HepG2 (cell line): Measurements from ENCODE around the gene GCN1. TPM values are rescaled to one million over a fixed set of nuclear protein-coding genes. Genes with fewer than 3 reads are reported as not detected.

Experiments used
- ATAD3A ChIP-seq: sonication (generic); formaldehyde crosslinking; IDR thresholded peaks from 2 replicates; pipeline ENCODE4 v1.4.0; 2020; ENCODE audit warnings: missing genetic modification reagents
- CEBPB ChIP-seq: IDR thresholded peaks from 2 replicates; pipeline ENCODE4 v1.6.1; 2011; ENCODE audit warnings: low read depth, low read length, improper control_type of control experiment, borderline replicate concordance
- HDAC2 ChIP-seq: sonication (generic); formaldehyde crosslinking; IDR thresholded peaks from 2 replicates; pipeline ENCODE4 v1.4.0; 2020; ENCODE audit warnings: missing genetic modification reagents
- HHEX ChIP-seq: IDR thresholded peaks from 2 replicates; pipeline ENCODE4 v1.6.1; 2016; ENCODE audit warnings: control low read depth
- JUN ChIP-seq: sonication (generic); formaldehyde crosslinking; IDR thresholded peaks from 2 replicates; pipeline ENCODE4 v1.4.0; 2020; ENCODE audit warnings: mild to moderate bottlenecking, missing genetic modification reagents
- PRPF4 ChIP-seq: fragments of 200-400 bp; formaldehyde crosslinking; IDR thresholded peaks from 2 replicates; pipeline ENCODE4 v1.6.1; 2016; ENCODE audit warnings: low read length, low read depth; ENCODE audit not compliant: poor library complexity, severe bottlenecking
- RAD51 ChIP-seq: fragments of 450-650 bp; IDR thresholded peaks from 2 replicates; pipeline ENCODE4 v1.6.1; 2016; ENCODE audit warnings: borderline replicate concordance
- SNRNP70 ChIP-seq: fragments of 200-400 bp; formaldehyde crosslinking; IDR thresholded peaks from 2 replicates; pipeline ENCODE4 v1.6.1; 2017; ENCODE audit warnings: mild to moderate bottlenecking, low read depth, low read length, moderate library complexity
- ZFP37 ChIP-seq: sonication (generic); formaldehyde crosslinking; IDR thresholded peaks from 2 replicates; pipeline ENCODE4 v1.4.0; 2020; ENCODE audit warnings: missing genetic modification reagents, borderline replicate concordance
- ZNF615 ChIP-seq: sonication (generic); formaldehyde crosslinking; IDR thresholded peaks from 2 replicates; pipeline ENCODE4 v1.5.0; 2020; ENCODE audit warnings: mild to moderate bottlenecking, missing genetic modification reagents, borderline replicate concordance
- polyA plus RNA-seq, 8 experiments: library from polyadenylated mRNA; depleted of rRNA in 3 of 8; stranded (reverse) in 7 of 8; unstranded in 1 of 8; fragments of >200 nt; fragmentation: Illumina TruSeq in 4 of 8; extraction: Trizol in 4 of 8; gene quantifications; 2 replicates each; pipeline versions ENCODE4 v1.2.1 to v1.2.3, GENCODE V29; 2011 to 2016; ENCODE audit warnings: low read depth in 4 of 8, missing spikeins in 1 of 8, mixed read lengths in 1 of 8; ENCODE audit not compliant: insufficient read depth in 1 of 8
- total RNA-seq, 5 experiments: library from RNA; depleted of rRNA; stranded (reverse); fragments of >200 nt; fragmentation: Illumina TruSeq; extraction: Trizol; gene quantifications; 2 replicates each; pipeline ENCODE4 v1.2.3, GENCODE V29; 2016; ENCODE audit warnings: low read depth in 1 of 5
- TF ChIP-seq, protein P1 (sequence below): sonication (generic); formaldehyde crosslinking; IDR thresholded peaks from 2 replicates; pipeline ENCODE4 v1.4.0; 2020; ENCODE audit warnings: mild to moderate bottlenecking, missing genetic modification reagents, borderline replicate concordance
- TF ChIP-seq, protein P2 (sequence below): sonication (generic); formaldehyde crosslinking; IDR thresholded peaks from one replicate; pipeline ENCODE4 v1.5.1; 2020; ENCODE audit warnings: mild to moderate bottlenecking, missing genetic modification reagents; ENCODE audit errors: not compliant biosample characterization

Gene GCN1
- total and polyA plus RNA-seq, 2 of the 13 experiments (the other 11 are each of a cell fraction or from before 2014, with no cell fraction given) = 58.2 to 83.0 TPM

DNA sequence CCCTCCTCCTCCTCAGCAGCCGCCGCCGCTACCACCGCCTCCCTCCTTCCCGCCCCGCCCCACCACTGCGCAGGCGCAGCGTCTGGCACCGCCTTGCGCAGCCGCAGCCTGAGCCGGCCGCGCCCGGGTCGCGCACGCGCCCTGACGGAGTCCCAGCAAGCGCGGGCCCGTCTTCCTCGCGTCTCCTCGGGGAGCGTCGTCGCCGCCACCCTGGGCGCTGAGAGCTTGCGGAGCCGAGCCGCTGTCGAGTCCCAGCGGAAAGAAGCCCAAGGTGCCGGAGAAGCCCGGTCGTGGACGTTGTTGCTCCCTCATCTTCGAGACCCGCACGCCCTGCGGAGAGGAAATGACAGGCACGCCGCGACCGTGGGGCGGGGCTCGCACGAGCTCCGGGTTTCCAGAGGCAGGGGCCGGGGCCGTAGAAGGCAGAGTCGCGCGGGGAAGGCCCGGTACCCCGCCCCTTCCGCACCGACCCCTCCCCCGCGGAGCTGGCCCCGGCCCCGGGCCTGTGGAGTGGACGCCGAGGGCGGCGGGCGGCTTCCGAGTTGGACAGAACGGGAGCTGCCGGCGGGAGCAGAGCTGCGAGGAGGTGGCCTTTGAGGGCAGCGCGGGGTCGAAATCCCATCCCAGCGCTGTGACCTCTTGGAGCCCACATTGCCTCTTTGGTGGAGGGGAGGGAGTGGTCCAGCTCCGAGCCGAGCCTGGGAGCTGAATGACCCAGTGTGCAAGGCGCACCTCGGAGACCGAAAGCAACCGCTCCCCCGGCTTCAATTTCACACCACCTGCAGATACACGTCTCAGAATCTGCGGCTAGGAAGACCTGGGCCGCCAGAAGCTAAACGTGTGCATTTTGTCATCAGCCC lies 77.5 kb downstream of the GCN1 start (continued):
- TF ChIP-seq, protein P1, sequence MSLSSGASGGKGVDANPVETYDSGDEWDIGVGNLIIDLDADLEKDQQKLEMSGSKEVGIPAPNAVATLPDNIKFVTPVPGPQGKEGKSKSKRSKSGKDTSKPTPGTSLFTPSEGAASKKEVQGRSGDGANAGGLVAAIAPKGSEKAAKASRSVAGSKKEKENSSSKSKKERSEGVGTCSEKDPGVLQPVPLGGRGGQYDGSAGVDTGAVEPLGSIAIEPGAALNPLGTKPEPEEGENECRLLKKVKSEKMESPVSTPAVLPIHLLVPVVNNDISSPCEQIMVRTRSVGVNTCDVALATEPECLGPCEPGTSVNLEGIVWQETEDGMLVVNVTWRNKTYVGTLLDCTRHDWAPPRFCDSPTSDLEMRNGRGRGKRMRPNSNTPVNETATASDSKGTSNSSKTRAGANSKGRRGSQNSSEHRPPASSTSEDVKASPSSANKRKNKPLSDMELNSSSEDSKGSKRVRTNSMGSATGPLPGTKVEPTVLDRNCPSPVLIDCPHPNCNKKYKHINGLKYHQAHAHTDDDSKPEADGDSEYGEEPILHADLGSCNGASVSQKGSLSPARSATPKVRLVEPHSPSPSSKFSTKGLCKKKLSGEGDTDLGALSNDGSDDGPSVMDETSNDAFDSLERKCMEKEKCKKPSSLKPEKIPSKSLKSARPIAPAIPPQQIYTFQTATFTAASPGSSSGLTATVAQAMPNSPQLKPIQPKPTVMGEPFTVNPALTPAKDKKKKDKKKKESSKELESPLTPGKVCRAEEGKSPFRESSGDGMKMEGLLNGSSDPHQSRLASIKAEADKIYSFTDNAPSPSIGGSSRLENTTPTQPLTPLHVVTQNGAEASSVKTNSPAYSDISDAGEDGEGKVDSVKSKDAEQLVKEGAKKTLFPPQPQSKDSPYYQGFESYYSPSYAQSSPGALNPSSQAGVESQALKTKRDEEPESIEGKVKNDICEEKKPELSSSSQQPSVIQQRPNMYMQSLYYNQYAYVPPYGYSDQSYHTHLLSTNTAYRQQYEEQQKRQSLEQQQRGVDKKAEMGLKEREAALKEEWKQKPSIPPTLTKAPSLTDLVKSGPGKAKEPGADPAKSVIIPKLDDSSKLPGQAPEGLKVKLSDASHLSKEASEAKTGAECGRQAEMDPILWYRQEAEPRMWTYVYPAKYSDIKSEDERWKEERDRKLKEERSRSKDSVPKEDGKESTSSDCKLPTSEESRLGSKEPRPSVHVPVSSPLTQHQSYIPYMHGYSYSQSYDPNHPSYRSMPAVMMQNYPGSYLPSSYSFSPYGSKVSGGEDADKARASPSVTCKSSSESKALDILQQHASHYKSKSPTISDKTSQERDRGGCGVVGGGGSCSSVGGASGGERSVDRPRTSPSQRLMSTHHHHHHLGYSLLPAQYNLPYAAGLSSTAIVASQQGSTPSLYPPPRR (CRISPR knock-in tag) = peak; percentile 32; the same call in 1 of the 2 replicates
- TF ChIP-seq CEBPB = no peak
- TF ChIP-seq SNRNP70 = no peak
- TF ChIP-seq RAD51 = no peak
- TF ChIP-seq ATAD3A (CRISPR knock-in tag) = no peak
- TF ChIP-seq HHEX (CRISPR knock-in tag) = no peak
- TF ChIP-seq ZFP37 (CRISPR knock-in tag) = peak; percentile 28; the same call in 1 of the 2 replicates
- TF ChIP-seq ZNF615 (CRISPR knock-in tag) = no peak
- TF ChIP-seq HDAC2 (CRISPR knock-in tag) = peak; percentile 65; the same call in 1 of the 2 replicates
- TF ChIP-seq PRPF4 = no peak
- TF ChIP-seq, protein P2, sequence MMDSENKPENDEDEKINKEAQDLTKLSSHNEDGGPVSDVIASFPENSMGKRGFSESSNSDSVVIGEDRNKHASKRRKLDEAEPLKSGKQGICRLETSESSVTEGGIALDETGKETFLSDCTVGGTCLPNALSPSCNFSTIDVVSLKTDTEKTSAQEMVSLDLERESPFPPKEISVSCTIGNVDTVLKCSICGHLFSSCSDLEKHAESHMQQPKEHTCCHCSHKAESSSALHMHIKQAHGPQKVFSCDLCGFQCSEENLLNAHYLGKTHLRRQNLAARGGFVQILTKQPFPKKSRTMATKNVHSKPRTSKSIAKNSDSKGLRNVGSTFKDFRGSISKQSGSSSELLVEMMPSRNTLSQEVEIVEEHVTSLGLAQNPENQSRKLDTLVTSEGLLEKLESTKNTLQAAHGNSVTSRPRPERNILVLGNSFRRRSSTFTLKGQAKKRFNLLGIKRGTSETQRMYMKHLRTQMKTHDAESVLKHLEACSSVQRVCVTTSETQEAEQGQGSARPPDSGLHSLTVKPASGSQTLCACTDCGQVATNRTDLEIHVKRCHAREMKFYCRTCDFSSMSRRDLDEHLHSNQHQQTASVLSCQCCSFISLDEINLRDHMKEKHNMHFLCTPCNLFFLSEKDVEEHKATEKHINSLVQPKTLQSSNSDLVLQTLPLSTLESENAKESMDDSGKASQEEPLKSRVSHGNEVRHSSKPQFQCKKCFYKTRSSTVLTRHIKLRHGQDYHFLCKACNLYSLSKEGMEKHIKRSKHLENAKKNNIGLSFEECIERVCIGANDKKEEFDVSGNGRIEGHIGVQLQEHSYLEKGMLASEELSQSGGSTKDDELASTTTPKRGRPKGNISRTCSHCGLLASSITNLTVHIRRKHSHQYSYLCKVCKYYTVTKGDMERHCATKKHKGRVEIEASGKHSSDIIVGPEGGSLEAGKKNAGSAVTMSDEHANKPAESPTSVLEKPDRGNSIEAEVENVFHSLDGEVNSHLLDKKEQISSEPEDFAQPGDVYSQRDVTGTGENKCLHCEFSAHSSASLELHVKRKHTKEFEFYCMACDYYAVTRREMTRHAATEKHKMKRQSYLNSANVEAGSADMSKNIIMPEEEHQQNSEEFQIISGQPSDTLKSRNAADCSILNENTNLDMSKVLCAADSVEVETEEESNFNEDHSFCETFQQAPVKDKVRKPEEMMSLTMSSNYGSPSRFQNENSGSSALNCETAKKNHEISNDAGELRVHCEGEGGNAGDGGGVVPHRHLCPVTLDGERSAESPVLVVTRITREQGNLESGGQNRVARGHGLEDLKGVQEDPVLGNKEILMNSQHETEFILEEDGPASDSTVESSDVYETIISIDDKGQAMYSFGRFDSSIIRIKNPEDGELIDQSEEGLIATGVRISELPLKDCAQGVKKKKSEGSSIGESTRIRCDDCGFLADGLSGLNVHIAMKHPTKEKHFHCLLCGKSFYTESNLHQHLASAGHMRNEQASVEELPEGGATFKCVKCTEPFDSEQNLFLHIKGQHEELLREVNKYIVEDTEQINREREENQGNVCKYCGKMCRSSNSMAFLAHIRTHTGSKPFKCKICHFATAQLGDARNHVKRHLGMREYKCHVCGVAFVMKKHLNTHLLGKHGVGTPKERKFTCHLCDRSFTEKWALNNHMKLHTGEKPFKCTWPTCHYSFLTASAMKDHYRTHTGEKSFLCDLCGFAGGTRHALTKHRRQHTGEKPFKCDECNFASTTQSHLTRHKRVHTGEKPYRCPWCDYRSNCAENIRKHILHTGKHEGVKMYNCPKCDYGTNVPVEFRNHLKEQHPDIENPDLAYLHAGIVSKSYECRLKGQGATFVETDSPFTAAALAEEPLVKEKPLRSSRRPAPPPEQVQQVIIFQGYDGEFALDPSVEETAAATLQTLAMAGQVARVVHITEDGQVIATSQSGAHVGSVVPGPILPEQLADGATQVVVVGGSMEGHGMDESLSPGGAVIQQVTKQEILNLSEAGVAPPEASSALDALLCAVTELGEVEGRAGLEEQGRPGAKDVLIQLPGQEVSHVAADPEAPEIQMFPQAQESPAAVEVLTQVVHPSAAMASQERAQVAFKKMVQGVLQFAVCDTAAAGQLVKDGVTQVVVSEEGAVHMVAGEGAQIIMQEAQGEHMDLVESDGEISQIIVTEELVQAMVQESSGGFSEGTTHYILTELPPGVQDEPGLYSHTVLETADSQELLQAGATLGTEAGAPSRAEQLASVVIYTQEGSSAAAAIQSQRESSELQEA (CRISPR knock-in tag) = peak; percentile 91
- 0 out of 2 replicates have a peak, but pooled peaks have one; percentile 40 for TF ChIP-seq JUN (CRISPR knock-in tag)
